Measurements from ENCODE around the gene FAM83D.

DNA sequence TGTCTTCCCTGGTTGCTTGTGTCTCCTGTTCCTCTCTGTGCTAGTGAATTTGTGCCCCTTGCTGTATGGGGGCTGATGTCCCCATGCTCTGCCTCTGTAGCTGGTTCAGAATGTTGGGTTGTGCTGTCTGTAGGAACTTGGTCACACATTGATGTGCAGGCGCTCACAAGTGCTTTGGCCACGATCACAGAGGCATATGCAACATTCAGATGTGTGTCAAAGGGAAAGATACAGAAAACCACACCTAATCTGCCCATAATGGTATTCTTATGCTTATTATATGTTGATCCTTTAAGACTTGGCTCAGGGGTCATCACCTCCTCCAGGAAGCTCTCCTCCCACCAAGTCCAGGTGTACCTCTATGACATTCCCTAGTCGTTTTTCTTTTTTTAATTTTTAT is 18.8 kb downstream of the FAM83D start:
- TF ChIP-seq, protein P1, sequence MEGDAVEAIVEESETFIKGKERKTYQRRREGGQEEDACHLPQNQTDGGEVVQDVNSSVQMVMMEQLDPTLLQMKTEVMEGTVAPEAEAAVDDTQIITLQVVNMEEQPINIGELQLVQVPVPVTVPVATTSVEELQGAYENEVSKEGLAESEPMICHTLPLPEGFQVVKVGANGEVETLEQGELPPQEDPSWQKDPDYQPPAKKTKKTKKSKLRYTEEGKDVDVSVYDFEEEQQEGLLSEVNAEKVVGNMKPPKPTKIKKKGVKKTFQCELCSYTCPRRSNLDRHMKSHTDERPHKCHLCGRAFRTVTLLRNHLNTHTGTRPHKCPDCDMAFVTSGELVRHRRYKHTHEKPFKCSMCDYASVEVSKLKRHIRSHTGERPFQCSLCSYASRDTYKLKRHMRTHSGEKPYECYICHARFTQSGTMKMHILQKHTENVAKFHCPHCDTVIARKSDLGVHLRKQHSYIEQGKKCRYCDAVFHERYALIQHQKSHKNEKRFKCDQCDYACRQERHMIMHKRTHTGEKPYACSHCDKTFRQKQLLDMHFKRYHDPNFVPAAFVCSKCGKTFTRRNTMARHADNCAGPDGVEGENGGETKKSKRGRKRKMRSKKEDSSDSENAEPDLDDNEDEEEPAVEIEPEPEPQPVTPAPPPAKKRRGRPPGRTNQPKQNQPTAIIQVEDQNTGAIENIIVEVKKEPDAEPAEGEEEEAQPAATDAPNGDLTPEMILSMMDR (IDR thresholded peaks at IDR 0.05 in 8 of 11, conservative IDR thresholded peaks at IDR 0.05 in 3 of 11): no peak
- TF ChIP-seq POLR2A (IDR thresholded peaks at IDR 0.05): no peak
